ENCODE measurements around the gene PDZK1IP1.

GRCh38 chr1:47147047-47147785 is 42.6 kb downstream of the PDZK1IP1 start:
- TF ChIP-seq EZH2phosphoT487 (IDR thresholded peaks at IDR 0.05; ENCODE audit: insufficient read depth, low read depth) = no peak
- TF ChIP-seq EZH2 (IDR thresholded peaks at IDR 0.05; ENCODE audit: insufficient read depth, poor library complexity, severe bottlenecking) = no peak

Measured in GM23248 (cell line).